Measurements from ENCODE around the gene LAMTOR4. TPM values are rescaled to one million over a fixed set of nuclear protein-coding genes. Genes with fewer than 3 reads are reported as not detected.
A peak's percentile ranks its signal among the peaks of the same experiment; 100 is the strongest.

Gene LAMTOR4
- total and polyA plus RNA-seq, 2 of the 13 experiments (the other 11 are each of a cell fraction or from before 2014, with no cell fraction given): 115 to 118 TPM

DNA sequence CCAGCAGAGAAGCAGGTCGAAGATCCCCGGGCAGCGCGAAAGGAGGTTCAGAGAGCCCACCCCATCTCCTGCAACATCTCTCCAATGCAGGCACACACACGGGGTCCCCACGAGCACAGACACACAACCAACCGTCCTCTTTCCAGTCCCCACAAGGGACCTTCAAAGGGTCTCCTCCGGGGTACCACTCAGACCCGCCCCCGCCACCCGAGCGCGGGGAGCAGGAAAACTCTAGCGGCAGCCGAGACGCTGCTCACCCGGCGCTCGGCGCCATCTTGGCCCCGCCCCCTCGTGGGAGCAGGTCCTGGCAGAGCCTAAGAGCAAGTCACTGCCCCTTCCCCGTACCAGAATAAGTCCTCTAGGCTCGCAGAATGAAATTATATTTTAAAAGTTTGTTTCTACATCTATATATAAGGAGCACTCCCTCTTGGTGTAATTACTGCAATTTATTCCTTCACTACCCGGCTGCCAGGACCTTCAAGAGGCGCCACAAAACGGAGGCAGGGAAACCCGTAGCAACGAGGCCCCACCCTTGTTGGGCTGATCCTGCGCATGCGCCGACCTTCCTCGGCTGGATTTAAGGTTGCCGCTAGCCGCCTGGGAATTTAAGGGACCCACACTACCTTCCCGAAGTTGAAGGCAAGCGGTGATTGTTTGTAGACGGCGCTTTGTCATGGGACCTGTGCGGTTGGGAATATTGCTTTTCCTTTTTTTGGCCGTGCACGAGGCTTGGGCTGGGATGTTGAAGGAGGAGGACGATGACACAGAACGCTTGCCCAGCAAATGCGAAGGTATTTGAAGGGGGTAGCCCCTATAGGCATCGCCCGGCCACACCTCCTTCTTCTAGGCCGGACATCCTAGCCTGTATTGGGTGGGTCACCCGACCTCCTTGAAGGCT lies 29.4 kb upstream of the LAMTOR4 start, which contains the start of the genes CNPY4 and TAF6 (continued):
- TF ChIP-seq ONECUT2 (CRISPR knock-in tag; IDR thresholded peaks at IDR 0.05) (peak; percentile 49; the same call in 1 of the 2 replicates), ZSCAN22 (CRISPR knock-in tag; IDR thresholded peaks at IDR 0.05) (no peak), ZNF570 (CRISPR knock-in tag; IDR thresholded peaks at IDR 0.05; ENCODE audit: borderline replicate concordance) (0 out of 2 replicates have a peak, but pooled peaks have one; percentile 43), RBM22 (optimal IDR thresholded peaks at IDR 0.05; ENCODE audit: low read length) (peak; percentile 74), ZBTB1 (CRISPR knock-in tag; IDR thresholded peaks at IDR 0.05; ENCODE audit: borderline replicate concordance) (no peak), ZNF253 (CRISPR knock-in tag; IDR thresholded peaks at IDR 0.05; ENCODE audit: borderline replicate concordance) (no peak), MED13 (CRISPR knock-in tag; IDR thresholded peaks at IDR 0.05) (peak; percentile 64; the same call in 1 of the 2 replicates), ZNF564 (CRISPR knock-in tag; IDR thresholded peaks at IDR 0.05) (no peak; the same call in 1 of the 2 replicates), ZKSCAN1 (IDR thresholded peaks at IDR 0.05; ENCODE audit: low read length) (no peak), ZNF251 (CRISPR knock-in tag; IDR thresholded peaks at IDR 0.05) (no peak), ZFP41 (CRISPR knock-in tag; IDR thresholded peaks at IDR 0.05; ENCODE audit: borderline replicate concordance) (no peak)
- TF ChIP-seq, protein P1, sequence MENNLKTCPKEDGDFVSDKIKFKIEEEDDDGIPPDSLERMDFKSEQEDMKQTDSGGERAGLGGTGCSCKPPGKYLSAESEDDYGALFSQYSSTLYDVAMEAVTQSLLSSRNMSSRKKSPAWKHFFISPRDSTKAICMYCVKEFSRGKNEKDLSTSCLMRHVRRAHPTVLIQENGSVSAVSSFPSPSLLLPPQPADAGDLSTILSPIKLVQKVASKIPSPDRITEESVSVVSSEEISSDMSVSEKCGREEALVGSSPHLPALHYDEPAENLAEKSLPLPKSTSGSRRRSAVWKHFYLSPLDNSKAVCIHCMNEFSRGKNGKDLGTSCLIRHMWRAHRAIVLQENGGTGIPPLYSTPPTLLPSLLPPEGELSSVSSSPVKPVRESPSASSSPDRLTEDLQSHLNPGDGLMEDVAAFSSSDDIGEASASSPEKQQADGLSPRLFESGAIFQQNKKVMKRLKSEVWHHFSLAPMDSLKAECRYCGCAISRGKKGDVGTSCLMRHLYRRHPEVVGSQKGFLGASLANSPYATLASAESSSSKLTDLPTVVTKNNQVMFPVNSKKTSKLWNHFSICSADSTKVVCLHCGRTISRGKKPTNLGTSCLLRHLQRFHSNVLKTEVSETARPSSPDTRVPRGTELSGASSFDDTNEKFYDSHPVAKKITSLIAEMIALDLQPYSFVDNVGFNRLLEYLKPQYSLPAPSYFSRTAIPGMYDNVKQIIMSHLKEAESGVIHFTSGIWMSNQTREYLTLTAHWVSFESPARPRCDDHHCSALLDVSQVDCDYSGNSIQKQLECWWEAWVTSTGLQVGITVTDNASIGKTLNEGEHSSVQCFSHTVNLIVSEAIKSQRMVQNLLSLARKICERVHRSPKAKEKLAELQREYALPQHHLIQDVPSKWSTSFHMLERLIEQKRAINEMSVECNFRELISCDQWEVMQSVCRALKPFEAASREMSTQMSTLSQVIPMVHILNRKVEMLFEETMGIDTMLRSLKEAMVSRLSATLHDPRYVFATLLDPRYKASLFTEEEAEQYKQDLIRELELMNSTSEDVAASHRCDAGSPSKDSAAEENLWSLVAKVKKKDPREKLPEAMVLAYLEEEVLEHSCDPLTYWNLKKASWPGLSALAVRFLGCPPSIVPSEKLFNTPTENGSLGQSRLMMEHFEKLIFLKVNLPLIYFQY (CRISPR knock-in tag; IDR thresholded peaks at IDR 0.05; ENCODE audit: borderline replicate concordance): no peak
- TF ChIP-seq, protein P2, sequence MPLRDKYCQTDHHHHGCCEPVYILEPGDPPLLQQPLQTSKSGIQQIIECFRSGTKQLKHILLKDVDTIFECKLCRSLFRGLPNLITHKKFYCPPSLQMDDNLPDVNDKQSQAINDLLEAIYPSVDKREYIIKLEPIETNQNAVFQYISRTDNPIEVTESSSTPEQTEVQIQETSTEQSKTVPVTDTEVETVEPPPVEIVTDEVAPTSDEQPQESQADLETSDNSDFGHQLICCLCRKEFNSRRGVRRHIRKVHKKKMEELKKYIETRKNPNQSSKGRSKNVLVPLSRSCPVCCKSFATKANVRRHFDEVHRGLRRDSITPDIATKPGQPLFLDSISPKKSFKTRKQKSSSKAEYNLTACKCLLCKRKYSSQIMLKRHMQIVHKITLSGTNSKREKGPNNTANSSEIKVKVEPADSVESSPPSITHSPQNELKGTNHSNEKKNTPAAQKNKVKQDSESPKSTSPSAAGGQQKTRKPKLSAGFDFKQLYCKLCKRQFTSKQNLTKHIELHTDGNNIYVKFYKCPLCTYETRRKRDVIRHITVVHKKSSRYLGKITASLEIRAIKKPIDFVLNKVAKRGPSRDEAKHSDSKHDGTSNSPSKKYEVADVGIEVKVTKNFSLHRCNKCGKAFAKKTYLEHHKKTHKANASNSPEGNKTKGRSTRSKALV (CRISPR knock-in tag; IDR thresholded peaks at IDR 0.05): peak; percentile 83
- TF ChIP-seq, protein P3, sequence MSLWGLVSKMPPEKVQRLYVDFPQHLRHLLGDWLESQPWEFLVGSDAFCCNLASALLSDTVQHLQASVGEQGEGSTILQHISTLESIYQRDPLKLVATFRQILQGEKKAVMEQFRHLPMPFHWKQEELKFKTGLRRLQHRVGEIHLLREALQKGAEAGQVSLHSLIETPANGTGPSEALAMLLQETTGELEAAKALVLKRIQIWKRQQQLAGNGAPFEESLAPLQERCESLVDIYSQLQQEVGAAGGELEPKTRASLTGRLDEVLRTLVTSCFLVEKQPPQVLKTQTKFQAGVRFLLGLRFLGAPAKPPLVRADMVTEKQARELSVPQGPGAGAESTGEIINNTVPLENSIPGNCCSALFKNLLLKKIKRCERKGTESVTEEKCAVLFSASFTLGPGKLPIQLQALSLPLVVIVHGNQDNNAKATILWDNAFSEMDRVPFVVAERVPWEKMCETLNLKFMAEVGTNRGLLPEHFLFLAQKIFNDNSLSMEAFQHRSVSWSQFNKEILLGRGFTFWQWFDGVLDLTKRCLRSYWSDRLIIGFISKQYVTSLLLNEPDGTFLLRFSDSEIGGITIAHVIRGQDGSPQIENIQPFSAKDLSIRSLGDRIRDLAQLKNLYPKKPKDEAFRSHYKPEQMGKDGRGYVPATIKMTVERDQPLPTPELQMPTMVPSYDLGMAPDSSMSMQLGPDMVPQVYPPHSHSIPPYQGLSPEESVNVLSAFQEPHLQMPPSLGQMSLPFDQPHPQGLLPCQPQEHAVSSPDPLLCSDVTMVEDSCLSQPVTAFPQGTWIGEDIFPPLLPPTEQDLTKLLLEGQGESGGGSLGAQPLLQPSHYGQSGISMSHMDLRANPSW (CRISPR knock-in tag; IDR thresholded peaks at IDR 0.05; ENCODE audit: borderline replicate concordance): no peak
- TF ChIP-seq, protein P4, sequence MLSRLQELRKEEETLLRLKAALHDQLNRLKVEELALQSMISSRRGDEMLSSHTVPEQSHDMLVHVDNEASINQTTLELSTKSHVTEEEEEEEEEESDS (CRISPR knock-in tag; IDR thresholded peaks at IDR 0.05; ENCODE audit: borderline replicate concordance): no peak
- TF ChIP-seq, protein P5, sequence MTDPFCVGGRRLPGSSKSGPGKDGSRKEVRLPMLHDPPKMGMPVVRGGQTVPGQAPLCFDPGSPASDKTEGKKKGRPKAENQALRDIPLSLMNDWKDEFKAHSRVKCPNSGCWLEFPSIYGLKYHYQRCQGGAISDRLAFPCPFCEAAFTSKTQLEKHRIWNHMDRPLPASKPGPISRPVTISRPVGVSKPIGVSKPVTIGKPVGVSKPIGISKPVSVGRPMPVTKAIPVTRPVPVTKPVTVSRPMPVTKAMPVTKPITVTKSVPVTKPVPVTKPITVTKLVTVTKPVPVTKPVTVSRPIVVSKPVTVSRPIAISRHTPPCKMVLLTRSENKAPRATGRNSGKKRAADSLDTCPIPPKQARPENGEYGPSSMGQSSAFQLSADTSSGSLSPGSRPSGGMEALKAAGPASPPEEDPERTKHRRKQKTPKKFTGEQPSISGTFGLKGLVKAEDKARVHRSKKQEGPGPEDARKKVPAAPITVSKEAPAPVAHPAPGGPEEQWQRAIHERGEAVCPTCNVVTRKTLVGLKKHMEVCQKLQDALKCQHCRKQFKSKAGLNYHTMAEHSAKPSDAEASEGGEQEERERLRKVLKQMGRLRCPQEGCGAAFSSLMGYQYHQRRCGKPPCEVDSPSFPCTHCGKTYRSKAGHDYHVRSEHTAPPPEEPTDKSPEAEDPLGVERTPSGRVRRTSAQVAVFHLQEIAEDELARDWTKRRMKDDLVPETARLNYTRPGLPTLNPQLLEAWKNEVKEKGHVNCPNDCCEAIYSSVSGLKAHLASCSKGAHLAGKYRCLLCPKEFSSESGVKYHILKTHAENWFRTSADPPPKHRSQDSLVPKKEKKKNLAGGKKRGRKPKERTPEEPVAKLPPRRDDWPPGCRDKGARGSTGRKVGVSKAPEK (CRISPR knock-in tag; IDR thresholded peaks at IDR 0.05; ENCODE audit: borderline replicate concordance): no peak
